GM12872 (cell line): ENCODE data around the gene KCNJ16.

ENCODE experiments used
- CTCF ChIP-seq: IDR thresholded peaks from 3 replicates; pipeline ENCODE4 v1.5.1; 2011; ENCODE audit warnings: low read depth, mild to moderate bottlenecking, low read length, moderate library complexity; ENCODE audit not compliant: insufficient read depth

The KCNJ16 gene

GRCh38 chr17:70107904-70108565 is 33.0 kb downstream of the KCNJ16 start:
- no peak for TF ChIP-seq CTCF

GRCh38 chr17:70109497-70109896 is 34.5 kb downstream of the KCNJ16 start:
- TF ChIP-seq CTCF: no peak

GRCh38 chr17:70110443-70110880 is 35.4 kb downstream of the KCNJ16 start:
- no peak for TF ChIP-seq CTCF

GRCh38 chr17:70111201-70111600 is 36.2 kb downstream of the KCNJ16 start:
- TF ChIP-seq CTCF: no peak

- TF ChIP-seq CTCF: no peak
Measured at GRCh38 chr17:70114405-70114804, 39.4 kb downstream of the KCNJ16 start.

- TF ChIP-seq CTCF: no peak
Measured at GRCh38 chr17:70115126-70115525, 40.1 kb downstream of the KCNJ16 start.

GRCh38 chr17:70116919-70117318 is 41.9 kb downstream of the KCNJ16 start:
- no peak for TF ChIP-seq CTCF
